ENCODE data around the gene NDUFS6. TPM values are rescaled to one million over a fixed set of nuclear protein-coding genes. Genes with fewer than 3 reads are reported as not detected.

Gene NDUFS6
- total RNA-seq, 1 donor = 10.3 TPM

DNA sequence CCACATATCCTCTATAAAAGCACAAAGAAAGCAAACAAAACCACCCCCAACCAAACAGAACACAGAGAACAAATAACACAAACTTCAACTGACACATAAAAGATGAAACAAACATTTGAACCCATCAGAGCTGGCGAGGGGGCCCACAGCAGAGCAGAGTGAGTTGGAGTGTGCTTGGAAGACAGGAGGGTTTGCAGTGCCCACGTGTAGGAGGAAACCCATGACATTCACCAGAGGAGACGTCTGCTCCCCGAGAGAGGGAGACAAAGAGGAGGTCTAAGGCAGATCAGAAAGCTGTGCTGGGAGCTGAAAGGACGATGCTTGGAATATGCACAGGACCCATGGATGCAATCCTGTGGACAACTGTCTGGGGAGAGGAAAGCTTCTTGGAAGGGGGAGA, 28.6 kb upstream of the NDUFS6 start:
- H3K27me3 ChIP-seq (ENCODE audit: insufficient read depth, low read length) = no peaks in the 10 kb centered on the region
- H3K9me3 ChIP-seq (ENCODE audit: low read depth, low read length) = no peaks in the 10 kb centered on the region
- H3K4me3 ChIP-seq (ENCODE audit: low read length) = no peak overlapping the region
- H3K4me1 ChIP-seq (ENCODE audit: insufficient read depth, low read length) = no peaks in the 10 kb centered on the region

DNA sequence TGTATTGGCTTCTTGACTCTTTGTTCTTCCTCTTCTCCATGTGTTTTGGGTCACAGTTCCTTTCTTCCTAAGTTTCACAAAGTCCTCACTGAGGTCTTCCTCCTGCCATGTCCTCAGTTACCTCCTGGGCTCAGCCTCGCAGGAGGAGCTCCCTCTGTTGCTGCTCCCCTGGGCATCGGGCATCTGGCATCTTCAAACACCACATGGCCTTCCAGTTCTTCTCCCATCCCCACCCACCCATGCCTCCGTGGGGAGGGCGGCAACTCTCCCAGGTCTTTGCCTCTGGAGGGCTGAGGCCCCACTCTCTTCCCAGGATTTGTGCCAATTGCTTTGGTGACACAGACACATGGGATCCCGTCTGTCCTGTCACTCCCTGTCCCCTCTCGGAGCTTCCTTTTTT, 24.4 kb upstream of the NDUFS6 start:
- Histone ChIP-seq H3K4me1 (ENCODE audit: insufficient read depth, low read length) (no peaks in the 10 kb centered on the region), H3K27me3 (ENCODE audit: insufficient read depth, low read length) (no peaks in the 10 kb centered on the region), H3K9me3 (ENCODE audit: low read depth, low read length) (no peaks in the 10 kb centered on the region), H3K4me3 (ENCODE audit: low read length) (no peak overlapping the region)

DNA sequence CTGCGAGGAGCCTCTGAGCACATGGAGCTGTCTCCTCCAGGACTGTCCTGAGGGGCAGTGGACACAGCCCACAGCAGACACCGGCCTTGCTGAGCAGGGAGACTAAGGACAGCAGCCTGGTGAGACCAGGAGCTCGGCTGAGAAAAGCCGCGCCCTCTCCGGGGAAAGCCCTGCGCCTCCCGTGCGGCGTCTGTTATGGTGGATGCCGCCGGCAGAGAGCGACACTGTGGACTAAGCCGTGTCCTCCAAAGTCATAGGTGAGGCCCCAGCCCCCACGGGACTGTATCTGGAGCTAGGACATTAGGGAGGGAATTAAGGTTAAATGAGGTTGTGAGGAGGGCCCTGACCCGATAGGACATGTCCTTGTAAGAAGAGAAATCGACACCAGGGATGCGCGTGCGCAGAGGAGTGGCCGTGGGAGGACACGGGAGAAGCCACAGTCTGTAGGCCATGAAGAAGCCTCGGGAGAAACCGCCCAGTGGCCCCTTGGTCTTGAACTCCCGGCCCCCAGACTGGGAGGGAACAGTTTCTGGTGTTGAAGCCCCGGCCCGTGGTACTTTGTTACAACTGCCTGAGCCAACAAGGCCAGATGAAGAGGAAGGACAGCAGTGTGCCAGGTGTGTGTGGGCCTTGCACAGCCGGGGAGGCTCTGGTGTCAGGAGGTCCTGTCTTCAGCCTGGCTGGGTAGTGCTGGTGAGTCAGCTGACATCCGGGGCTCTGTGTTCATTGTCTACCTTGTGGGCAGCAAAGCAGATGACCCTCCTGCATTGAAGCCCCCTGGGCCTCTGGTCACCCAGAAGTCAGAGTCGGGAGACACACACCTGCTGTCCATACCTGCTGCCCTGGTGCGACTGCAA, 23.7 kb upstream of the NDUFS6 start:
- H3K4me3 ChIP-seq (ENCODE audit: low read length) = no peak overlapping the region

DNA sequence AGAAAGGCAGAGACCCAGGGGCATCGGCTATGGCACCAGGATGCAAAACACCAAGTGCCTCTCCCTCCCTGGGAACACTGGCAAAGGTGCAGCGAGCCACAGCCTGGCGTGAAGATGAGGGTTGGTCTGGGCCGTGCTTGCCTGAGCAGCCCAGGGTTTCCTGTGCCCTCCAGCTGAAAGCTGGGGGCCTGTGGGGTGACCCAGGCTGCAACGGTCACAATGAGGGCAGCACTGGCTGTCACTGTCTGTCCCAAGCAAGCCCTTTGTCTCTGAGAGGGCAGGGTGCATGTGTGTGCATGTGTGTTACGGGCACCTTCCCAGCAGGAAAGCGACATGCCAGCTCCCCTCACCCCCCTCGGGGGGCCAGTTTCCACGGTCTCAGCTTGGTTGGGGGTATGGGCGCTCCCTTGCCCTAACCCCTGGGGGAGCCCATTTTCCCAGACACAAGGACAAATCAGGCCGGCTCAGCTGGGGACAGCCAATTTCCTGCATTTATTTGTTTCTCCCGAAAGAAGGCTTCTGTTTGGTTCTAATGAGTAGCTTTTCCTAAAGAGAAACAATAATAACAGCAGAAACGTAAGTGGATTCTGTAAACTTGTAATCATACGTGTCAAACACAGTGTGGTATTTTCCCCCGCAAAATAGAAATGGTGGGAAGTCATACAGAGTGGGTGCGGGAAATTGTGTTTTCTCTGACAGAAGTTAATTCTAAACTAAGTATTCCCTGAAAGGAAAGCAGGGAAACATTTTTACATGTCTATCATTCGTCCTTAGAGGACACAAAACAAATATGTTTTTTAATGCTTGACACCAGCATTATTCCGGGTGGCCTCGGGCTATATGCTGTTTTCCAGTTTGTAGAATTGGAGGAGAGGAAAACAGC, 22.8 kb upstream of the NDUFS6 start:
- no peaks in the 10 kb centered on the region for H3K27me3 ChIP-seq (ENCODE audit: insufficient read depth, low read length)
- no peaks in the 10 kb centered on the region for H3K4me1 ChIP-seq (ENCODE audit: insufficient read depth, low read length)
- H3K9me3 ChIP-seq (ENCODE audit: low read depth, low read length) = no peaks in the 10 kb centered on the region
- H3K4me3 ChIP-seq (ENCODE audit: low read length) = no peak overlapping the region

More for the DNA sequence above, 23.7 kb upstream of the NDUFS6 start:
- Histone ChIP-seq H3K9me3 (ENCODE audit: low read depth, low read length) (no peaks in the 10 kb centered on the region), H3K4me1 (ENCODE audit: insufficient read depth, low read length) (no peaks in the 10 kb centered on the region), H3K27me3 (ENCODE audit: insufficient read depth, low read length) (no peaks in the 10 kb centered on the region)

DNA sequence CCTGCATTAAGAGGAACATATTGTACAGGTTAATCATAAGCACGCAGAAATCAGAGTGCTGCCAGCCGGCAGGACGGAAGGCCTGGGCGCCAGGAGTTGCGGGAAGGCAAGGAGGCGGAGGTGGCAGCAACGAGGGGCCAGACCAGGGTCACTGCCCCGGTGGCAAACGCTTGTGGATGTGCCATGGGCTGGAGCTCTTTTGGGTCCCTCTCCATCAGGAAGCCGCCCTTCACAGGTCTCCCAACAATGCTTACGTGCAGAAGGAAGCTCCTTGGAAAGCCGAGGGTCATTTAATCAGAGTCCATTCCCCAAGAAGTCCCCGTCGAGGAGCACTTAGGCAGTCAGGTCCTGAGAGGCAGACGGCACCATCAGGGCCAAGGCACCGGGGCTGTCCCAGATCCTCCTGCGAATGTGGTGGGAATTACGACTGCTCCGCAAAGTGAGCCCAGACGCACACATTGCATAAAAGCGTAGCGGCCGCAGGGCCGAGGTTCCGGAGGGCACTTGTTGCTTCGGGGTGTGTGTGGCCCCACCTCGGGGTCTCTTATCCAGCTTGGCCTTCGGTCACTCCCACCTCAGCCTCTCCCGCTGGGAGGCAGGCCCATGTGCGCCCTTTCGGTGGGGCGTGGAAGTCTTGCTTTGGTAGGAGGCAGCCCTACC, 22.1 kb upstream of the NDUFS6 start:
- Histone ChIP-seq H3K27me3 (ENCODE audit: insufficient read depth, low read length) (no peaks in the 10 kb centered on the region), H3K4me1 (ENCODE audit: insufficient read depth, low read length) (no peaks in the 10 kb centered on the region), H3K4me3 (ENCODE audit: low read length) (no peak overlapping the region), H3K9me3 (ENCODE audit: low read depth, low read length) (no peaks in the 10 kb centered on the region)

DNA sequence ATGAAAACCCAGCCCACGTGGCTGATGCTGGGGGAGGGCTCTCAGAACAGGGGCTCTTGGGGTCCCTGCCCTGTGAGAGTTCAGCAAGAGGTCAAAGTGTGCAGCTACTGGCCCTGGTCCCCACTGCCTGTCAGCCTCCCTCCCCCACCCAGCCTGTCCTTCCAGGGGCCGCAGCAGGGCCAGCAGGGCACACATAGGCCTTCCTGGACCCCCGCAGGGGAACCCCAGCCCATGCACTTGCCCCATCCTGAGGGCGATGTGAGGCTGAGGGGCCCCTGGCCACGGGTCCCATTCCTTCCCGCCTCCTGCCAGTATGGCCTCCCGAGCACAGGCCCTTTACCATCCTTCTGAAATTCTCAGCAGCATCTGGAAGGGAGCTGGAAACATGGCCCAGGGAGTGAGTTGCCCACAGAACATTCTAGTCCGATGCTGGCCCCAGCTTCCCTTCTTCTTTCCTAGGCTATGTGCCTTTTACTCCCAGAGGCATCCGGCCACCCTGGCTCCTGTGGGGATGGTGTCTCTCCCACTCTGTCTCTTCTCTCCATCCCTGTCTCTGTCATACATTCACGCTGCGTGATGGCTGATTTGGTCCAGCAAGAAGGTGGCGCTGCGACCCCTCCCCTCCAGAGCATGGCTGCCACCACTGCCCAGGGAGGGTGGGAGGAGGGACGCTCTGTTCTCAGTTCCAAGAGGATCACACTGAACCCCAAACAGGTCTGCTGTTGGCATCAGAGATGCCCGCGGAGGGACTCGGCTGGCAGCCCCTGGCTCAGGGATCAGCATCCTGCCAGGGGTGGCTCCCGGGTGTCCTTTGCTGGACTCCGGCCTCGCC, 21.2 kb upstream of the NDUFS6 start:
- Histone ChIP-seq H3K9me3 (ENCODE audit: low read depth, low read length) (no peaks in the 10 kb centered on the region), H3K4me3 (ENCODE audit: low read length) (no peak overlapping the region), H3K4me1 (ENCODE audit: insufficient read depth, low read length) (no peaks in the 10 kb centered on the region), H3K27me3 (ENCODE audit: insufficient read depth, low read length) (no peaks in the 10 kb centered on the region)

DNA sequence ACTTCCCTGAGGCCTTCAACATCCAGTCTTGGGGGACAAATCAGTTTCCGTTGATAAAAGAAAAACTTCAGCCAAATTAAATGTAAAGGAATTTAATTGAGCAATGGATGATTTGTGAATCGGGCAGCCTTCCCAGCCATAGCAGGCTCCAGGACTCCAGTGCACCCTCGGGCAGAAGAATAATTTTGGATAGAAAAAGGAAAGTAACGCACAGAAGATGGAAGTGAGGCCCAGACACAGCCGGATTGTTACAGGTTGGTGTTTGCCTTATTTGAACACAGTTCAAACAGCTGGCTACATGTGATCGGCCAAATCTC, 20.6 kb upstream of the NDUFS6 start:
- H3K9me3 ChIP-seq (ENCODE audit: low read depth, low read length) = no peaks in the 10 kb centered on the region
- no peak overlapping the region for H3K4me3 ChIP-seq (ENCODE audit: low read length)
- no peaks in the 10 kb centered on the region for H3K27me3 ChIP-seq (ENCODE audit: insufficient read depth, low read length)
- no peaks in the 10 kb centered on the region for H3K4me1 ChIP-seq (ENCODE audit: insufficient read depth, low read length)

DNA sequence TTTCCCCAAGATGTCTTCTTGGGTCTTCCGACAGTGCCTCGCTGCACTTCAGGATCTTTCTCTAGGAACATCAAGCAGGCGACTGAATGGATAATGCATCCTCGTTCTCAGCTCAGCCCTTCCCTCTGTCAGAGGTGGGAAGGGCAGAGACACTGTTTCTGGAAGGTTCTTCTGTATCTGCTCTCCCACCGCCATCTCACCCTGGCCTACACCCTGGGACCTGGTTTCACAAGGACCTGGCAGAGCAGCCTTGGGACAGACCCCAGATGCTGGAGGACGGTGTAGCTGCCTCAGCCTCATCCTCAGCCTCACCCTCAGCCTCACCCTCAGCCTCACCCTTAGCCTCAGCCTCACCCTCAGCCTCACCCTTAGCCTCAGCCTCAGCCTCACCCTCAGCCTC, 20.1 kb upstream of the NDUFS6 start:
- Histone ChIP-seq H3K9me3 (ENCODE audit: low read depth, low read length) (no peaks in the 10 kb centered on the region), H3K4me3 (ENCODE audit: low read length) (no peak overlapping the region), H3K4me1 (ENCODE audit: insufficient read depth, low read length) (no peaks in the 10 kb centered on the region), H3K27me3 (ENCODE audit: insufficient read depth, low read length) (no peaks in the 10 kb centered on the region)

DNA sequence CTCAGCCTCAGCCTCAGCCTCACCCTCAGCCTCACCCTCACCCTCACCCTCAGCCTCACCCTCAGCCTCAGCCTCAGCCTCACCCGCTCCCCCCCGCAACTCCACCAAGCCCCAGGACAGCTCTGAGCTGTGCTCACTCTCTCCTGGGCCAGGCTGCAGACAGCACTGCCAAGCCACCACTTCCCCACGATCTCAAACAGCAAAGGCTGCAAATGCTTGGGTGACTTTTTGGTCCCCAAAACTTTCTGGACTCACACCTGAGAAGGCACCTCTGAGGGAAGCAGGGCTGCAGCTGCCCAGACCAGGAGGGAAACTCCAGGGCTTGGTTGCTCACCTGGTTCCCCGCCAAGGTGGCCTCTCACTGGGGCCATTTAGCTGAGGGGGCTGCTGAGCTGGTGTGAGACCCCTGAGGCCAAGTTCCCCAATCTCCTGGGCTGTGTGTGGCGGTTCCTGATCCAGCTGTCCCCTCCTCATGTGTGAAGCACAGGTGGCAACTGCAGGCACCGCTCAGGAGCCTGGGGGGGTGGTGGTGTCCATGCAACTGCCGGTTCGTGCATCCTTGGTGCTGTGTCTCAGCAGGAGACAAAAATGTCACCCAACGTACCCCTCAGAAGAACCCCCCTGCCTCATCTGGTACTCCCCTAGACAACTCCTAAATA, 19.4 kb upstream of the NDUFS6 start:
- Histone ChIP-seq H3K9me3 (ENCODE audit: low read depth, low read length) (no peaks in the 10 kb centered on the region), H3K27me3 (ENCODE audit: insufficient read depth, low read length) (no peaks in the 10 kb centered on the region), H3K4me3 (ENCODE audit: low read length) (no peak overlapping the region), H3K4me1 (ENCODE audit: insufficient read depth, low read length) (no peaks in the 10 kb centered on the region)

DNA sequence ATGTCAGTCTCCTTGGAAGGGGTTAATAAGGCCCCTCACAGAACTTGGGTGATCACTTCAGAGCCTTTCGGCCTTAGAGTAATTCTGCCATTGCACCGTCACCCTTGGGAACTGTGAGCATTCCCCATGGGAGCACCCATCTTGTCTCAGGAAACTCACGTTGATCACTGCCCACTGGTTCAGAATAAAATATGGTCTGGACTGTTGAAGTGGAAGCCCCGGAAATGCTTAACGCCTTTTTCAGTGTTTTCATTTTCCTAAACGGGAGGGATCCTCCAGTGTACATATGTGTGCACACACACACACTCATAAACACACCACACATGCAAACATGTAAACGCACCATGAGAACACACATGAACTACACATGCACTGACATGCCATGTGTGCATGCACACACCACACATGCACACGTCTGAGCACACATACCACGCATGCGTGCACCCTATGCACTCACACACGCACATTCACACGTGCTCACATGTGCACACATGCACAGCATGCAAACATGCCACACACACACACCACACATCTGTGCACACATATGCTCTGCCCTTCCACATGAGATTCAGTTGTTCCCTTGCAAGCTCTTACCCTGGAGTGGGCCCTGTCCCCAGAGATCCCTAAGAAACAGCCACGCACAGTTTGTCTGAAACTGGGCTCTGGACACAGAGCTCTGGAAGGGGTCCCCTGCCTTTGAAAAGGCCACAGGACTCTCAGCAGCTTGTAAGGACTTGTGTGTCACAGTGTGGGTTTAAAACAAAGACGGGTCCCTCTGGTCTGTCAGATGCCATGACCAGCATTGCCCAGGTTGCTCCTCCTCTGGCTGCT, 18.6 kb upstream of the NDUFS6 start:
- Histone ChIP-seq H3K4me1 (ENCODE audit: insufficient read depth, low read length) (no peaks in the 10 kb centered on the region), H3K9me3 (ENCODE audit: low read depth, low read length) (no peaks in the 10 kb centered on the region), H3K27me3 (ENCODE audit: insufficient read depth, low read length) (no peaks in the 10 kb centered on the region), H3K4me3 (ENCODE audit: low read length) (no peak overlapping the region)

DNA sequence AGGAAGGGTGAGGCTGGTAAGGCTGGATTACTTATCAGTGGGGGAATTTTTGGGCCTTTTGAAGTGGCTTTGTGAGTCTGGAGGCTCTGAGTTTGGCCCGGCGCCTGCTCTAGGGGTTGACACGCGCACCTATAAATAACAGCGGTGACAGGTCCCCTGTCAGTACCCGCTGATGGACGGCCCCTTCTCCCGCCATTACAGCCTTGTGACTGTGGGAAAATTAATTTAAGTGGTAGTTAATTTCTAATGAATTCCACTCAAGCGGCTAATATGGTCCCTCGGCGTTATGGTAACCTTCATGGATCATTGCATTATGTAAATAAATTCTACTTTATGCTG, 18.0 kb upstream of the NDUFS6 start:
- Histone ChIP-seq H3K4me3 (ENCODE audit: low read length) (no peak overlapping the region), H3K9me3 (ENCODE audit: low read depth, low read length) (no peaks in the 10 kb centered on the region), H3K27me3 (ENCODE audit: insufficient read depth, low read length) (no peaks in the 10 kb centered on the region), H3K4me1 (ENCODE audit: insufficient read depth, low read length) (no peaks in the 10 kb centered on the region)

DNA sequence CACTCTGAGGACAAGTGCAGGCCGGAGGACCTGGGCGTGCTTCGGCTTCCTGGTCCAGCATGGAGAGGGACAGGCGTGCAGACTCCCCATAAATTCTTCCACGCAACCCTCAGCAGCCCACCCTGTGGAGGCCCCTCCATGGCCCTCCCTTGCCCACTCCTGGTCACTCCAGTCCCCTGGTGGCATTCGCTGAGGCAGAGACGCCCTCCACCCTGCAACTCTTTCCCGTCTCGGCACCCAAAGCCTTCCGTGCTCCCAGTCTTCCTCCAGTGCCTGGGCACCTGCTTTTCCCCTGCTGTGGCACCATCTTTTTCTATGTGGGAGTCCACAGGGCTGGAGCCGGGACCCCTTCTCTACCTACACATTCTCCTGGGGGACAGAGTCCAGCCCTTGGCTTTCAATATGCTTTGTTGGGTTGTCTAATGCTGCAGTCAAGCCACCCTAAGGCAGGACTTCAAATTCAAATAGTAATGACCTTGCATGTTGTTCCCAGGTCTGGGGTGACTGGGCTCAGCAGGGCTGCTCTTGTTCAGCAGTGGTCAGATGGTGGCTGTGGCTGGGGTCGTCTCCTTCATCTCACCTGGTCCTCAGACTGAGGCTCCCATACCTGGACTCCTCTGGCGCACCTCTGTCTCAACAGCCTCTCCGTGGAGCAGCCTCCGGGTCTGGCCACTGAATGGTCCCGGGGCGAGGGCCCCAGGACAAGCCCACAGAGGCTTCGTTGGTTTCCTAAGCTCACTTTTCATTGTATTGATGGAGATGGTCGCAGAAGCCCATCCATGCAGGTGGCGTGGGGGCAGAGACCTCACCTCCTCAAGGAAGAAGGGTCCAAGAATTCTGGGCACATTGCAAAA, 16.8 kb upstream of the NDUFS6 start:
- no peaks in the 10 kb centered on the region for H3K9me3 ChIP-seq (ENCODE audit: low read depth, low read length)
- no peak overlapping the region for H3K4me3 ChIP-seq (ENCODE audit: low read length)
- H3K27me3 ChIP-seq (ENCODE audit: insufficient read depth, low read length) = no peaks in the 10 kb centered on the region
- H3K4me1 ChIP-seq (ENCODE audit: insufficient read depth, low read length) = no peaks in the 10 kb centered on the region

DNA sequence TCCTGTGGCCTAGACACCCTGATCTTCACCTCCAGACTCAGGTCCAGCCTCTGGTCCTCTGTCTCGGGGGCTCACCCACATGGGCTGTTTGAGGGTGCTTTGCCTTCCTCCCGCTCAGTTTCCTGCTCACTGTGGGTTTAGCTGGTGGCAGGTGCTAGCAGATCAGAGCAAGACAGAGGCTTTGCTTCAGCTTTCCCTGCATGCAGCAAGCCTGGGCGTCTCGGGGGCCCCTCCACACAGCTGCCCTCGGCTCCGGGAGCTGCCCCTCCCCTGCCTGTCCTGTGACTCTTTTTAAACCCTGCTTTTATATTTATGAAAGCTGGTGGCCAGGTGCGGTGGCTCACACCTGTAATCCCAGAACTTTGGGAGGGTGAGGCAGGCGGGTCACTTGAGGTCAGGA, 16.1 kb upstream of the NDUFS6 start:
- Histone ChIP-seq H3K9me3 (ENCODE audit: low read depth, low read length) (no peaks in the 10 kb centered on the region), H3K27me3 (ENCODE audit: insufficient read depth, low read length) (no peaks in the 10 kb centered on the region), H3K4me1 (ENCODE audit: insufficient read depth, low read length) (no peaks in the 10 kb centered on the region), H3K4me3 (ENCODE audit: low read length) (no peak overlapping the region)
